ENCODE measurements around the gene HCK. TPM values are rescaled to one million over a fixed set of nuclear protein-coding genes. Genes with fewer than 3 reads are reported as not detected.

Gene HCK
- total and polyA plus RNA-seq, 9 of the 15 experiments (the other 6 are each of a cell fraction or from before 2014, with no cell fraction given), result 0.09 to 0.51 (median 0.27) TPM; not detected in 6

- Histone ChIP-seq H4K20me1 (replicated peaks; ENCODE audit: control insufficient read depth, insufficient read depth, low read length) (peaks cover 9% of the 10 kb centered on the region; the same call in 1 of the 2 replicates), H3K9ac (ENCODE audit: insufficient read depth in 1 of 2, low read depth in 2 of 2, low read length in 2 of 2) (no peak overlapping the region), H3K27ac (ENCODE audit: extremely low read depth, low read depth, low read length) (no peak overlapping the region), H3K9me1 (ENCODE audit: control insufficient read depth, insufficient read depth, low read length) (no peaks in the 10 kb centered on the region), H3K9me3 (replicated peaks; ENCODE audit: control insufficient read depth, insufficient read depth, low read depth, low read length) (no peaks in the 10 kb centered on the region), H3K4me2 (ENCODE audit: insufficient read depth, low read length) (no peak overlapping the region), H2AFZ (ENCODE audit: low read depth, low read length) (no peak overlapping the region), H3K4me3 (no peak overlapping the region), H3K79me2 (ENCODE audit: control insufficient read depth, insufficient read depth, low read length) (no peaks in the 10 kb centered on the region), H3K27me3 (ENCODE audit: control insufficient read depth in 2 of 2, insufficient read depth in 2 of 2, low read length in 2 of 2) (peaks cover 28 to 74% of the 10 kb centered on the region in 2 experiments; a peak in 4 of 5 replicates), H3K4me1 (replicated peaks in 1 of 2; ENCODE audit: control insufficient read depth in 2 of 2, insufficient read depth in 2 of 2, low read length in 2 of 2) (no peaks in the 10 kb centered on the region; a peak in 2 of 5 replicates), H3K36me3 (ENCODE audit: control insufficient read depth, insufficient read depth, low read length) (no peaks in the 10 kb centered on the region)
- TF ChIP-seq MTA2 (IDR thresholded peaks at IDR 0.05; ENCODE audit: low read depth), result no peak
- no peak for TF ChIP-seq CLOCK (CRISPR knock-in tag; IDR thresholded peaks at IDR 0.05; ENCODE audit: borderline replicate concordance)
- no TSS peak for BruUV-seq (replicated peaks)
- DNase-seq (ENCODE audit: extremely low read depth in 1 of 4, low spot score in 3 of 4), result no peak
- intact Hi-C loops (cut with micrococcal nuclease), result no loop called here
- no peak for FAIRE-seq
- no peak for ATAC-seq
- in situ Hi-C loops (cut with MboI), result no loop called here
- POLR2A ChIA-PET, result interaction anchor here (0.7 to 0.9 kb wide), 2 partner anchors 22 to 27 kb away, joined by 3 read pairs; no protein-coding TSS in a partner anchor
- WGBS (ENCODE audit: insufficient coverage, low coverage, missing lambda C conversion rate), result 0% methylated on average over 3 of the region's 3 CpGs
- CTCF ChIA-PET (ENCODE audit: low intra/inter-chr PET ratio), result no interaction called here
Observed at GRCh38 chr20:32088759-32089158, 36.7 kb downstream of the HCK start.

Measured in K562 (cell line).